ENCODE results near the gene HIVEP3.

Gene HIVEP3

GRCh38 chr1:41547781-41548560 is 370.8 kb downstream of the HIVEP3 start:
- no peak for DNase-seq (ENCODE audit: low read depth)

- no peak for DNase-seq (ENCODE audit: low read depth)
These were observed 371.4 kb downstream of the HIVEP3 start for GRCh38 chr1:41547336-41547735.

GRCh38 chr1:41546833-41547135 is 371.9 kb downstream of the HIVEP3 start:
- no peak for DNase-seq (ENCODE audit: low read depth)

GRCh38 chr1:41545996-41546832 is 372.5 kb downstream of the HIVEP3 start:
- no peak for DNase-seq (ENCODE audit: low read depth)

- DNase-seq (ENCODE audit: low read depth): no peak
These were observed 376.4 kb downstream of the HIVEP3 start for GRCh38 chr1:41542196-41542930.

- no peak for DNase-seq (ENCODE audit: low read depth)
These were observed 377.1 kb downstream of the HIVEP3 start for GRCh38 chr1:41541592-41541952.

GRCh38 chr1:41540886-41541591 is 377.7 kb downstream of the HIVEP3 start:
- DNase-seq (ENCODE audit: low read depth): no peak

GRCh38 chr1:41539999-41540398 is 378.7 kb downstream of the HIVEP3 start:
- DNase-seq (ENCODE audit: low read depth): no peak

- no peak for DNase-seq (ENCODE audit: low read depth)
These were observed 379.3 kb downstream of the HIVEP3 start for GRCh38 chr1:41539418-41539805.

GRCh38 chr1:41538741-41539417 is 379.8 kb downstream of the HIVEP3 start:
- DNase-seq (ENCODE audit: low read depth): no peak

GRCh38 chr1:41537788-41538351 is 380.9 kb downstream of the HIVEP3 start:
- DNase-seq (ENCODE audit: low read depth): no peak

- DNase-seq (ENCODE audit: low read depth): no peak
These were observed 381.5 kb downstream of the HIVEP3 start for GRCh38 chr1:41537251-41537650.

- DNase-seq (ENCODE audit: low read depth): no peak
These were observed 382.3 kb downstream of the HIVEP3 start for GRCh38 chr1:41536361-41536802.

GRCh38 chr1:41535716-41536115 is 383.0 kb downstream of the HIVEP3 start:
- DNase-seq (ENCODE audit: low read depth): no peak

- DNase-seq (ENCODE audit: low read depth): no peak
These were observed 383.4 kb downstream of the HIVEP3 start for GRCh38 chr1:41535276-41535675.

- DNase-seq (ENCODE audit: low read depth): no peak
These were observed 384.3 kb downstream of the HIVEP3 start for GRCh38 chr1:41534181-41535076.

GRCh38 chr1:41533731-41534080 is 385.0 kb downstream of the HIVEP3 start:
- DNase-seq (ENCODE audit: low read depth): no peak

GRCh38 chr1:41533016-41533730 is 385.5 kb downstream of the HIVEP3 start:
- DNase-seq (ENCODE audit: low read depth): no peak

- DNase-seq (ENCODE audit: low read depth): no peak
These were observed 386.3 kb downstream of the HIVEP3 start for GRCh38 chr1:41532206-41532975.
